ENCODE results near the gene ARPC5. TPM values are rescaled to one million over a fixed set of nuclear protein-coding genes. Genes with fewer than 3 reads are reported as not detected.

ARPC5 gene
- total and polyA plus RNA-seq, 2 donors from 2014 or later: 75.9 to 107 TPM

- Histone ChIP-seq H3K9me3 (ENCODE audit: control insufficient read depth in 2 of 3, insufficient read depth in 1 of 3, low read length in 3 of 3) (no peaks in the 10 kb centered on the region), H3K9ac (ENCODE audit: low read length in 3 of 3) (no peak overlapping the region), H3K27ac (ENCODE audit: low read depth in 2 of 2, low read length in 2 of 2) (no peak overlapping the region), H3K4me3 (ENCODE audit: low read length in 3 of 3) (no peak overlapping the region), H3K27me3 (ENCODE audit: control insufficient read depth, insufficient read depth, low read length) (no peaks in the 10 kb centered on the region), H3K36me3 (ENCODE audit: control insufficient read depth in 2 of 3, insufficient read depth in 3 of 3, low read length in 3 of 3) (no peaks in the 10 kb centered on the region), H3K4me1 (ENCODE audit: control insufficient read depth in 2 of 3, insufficient read depth in 2 of 3, low read depth in 1 of 3, low read length in 3 of 3) (peaks cover 0 to 4% (median 0%) of the 10 kb centered on the region in 3 donors)
- no peak for TF ChIP-seq CTCF (IDR thresholded peaks at IDR 0.05; ENCODE audit: borderline replicate concordance, extremely low read depth, insufficient read depth)
- intact Hi-C loops (cut with DNase I): no loop called here
- DNase-seq (peak in 1 of 5 donors; percentile 36), FAIRE-seq (no peak)
These were observed 37.8 kb downstream of the ARPC5 start for GRCh38 chr1:183597656-183598347.

GRCh38 chr1:183596500-183596899 is 39.1 kb downstream of the ARPC5 start:
- Histone ChIP-seq H3K27me3 (ENCODE audit: control insufficient read depth, insufficient read depth, low read length) (no peaks in the 10 kb centered on the region), H3K27ac (ENCODE audit: low read depth in 2 of 2, low read length in 2 of 2) (no peak overlapping the region), H3K36me3 (ENCODE audit: control insufficient read depth in 2 of 3, insufficient read depth in 3 of 3, low read length in 3 of 3) (no peaks in the 10 kb centered on the region), H3K4me1 (ENCODE audit: control insufficient read depth in 2 of 3, insufficient read depth in 2 of 3, low read depth in 1 of 3, low read length in 3 of 3) (peaks cover 0 to 4% (median 0%) of the 10 kb centered on the region in 3 donors), H3K4me3 (ENCODE audit: low read length in 3 of 3) (no peak overlapping the region), H3K9ac (ENCODE audit: low read length in 3 of 3) (no peak overlapping the region), H3K9me3 (ENCODE audit: control insufficient read depth in 2 of 3, insufficient read depth in 1 of 3, low read length in 3 of 3) (no peaks in the 10 kb centered on the region)
- intact Hi-C loops (cut with DNase I): no loop called here
- DNase-seq (no peak), FAIRE-seq (no peak)
- no peak for TF ChIP-seq CTCF (IDR thresholded peaks at IDR 0.05; ENCODE audit: borderline replicate concordance, extremely low read depth, insufficient read depth)

- no peak for DNase-seq
- Histone ChIP-seq H3K4me1 (ENCODE audit: control insufficient read depth in 2 of 3, insufficient read depth in 2 of 3, low read depth in 1 of 3, low read length in 3 of 3) (peaks cover 0 to 4% (median 0%) of the 10 kb centered on the region in 3 donors), H3K27me3 (ENCODE audit: control insufficient read depth, insufficient read depth, low read length) (no peaks in the 10 kb centered on the region), H3K27ac (ENCODE audit: low read depth in 2 of 2, low read length in 2 of 2) (no peak overlapping the region), H3K4me3 (ENCODE audit: low read length in 3 of 3) (no peak overlapping the region), H3K9ac (ENCODE audit: low read length in 3 of 3) (no peak overlapping the region), H3K9me3 (ENCODE audit: control insufficient read depth in 2 of 3, insufficient read depth in 1 of 3, low read length in 3 of 3) (no peaks in the 10 kb centered on the region), H3K36me3 (ENCODE audit: control insufficient read depth in 2 of 3, insufficient read depth in 3 of 3, low read length in 3 of 3) (no peaks in the 10 kb centered on the region)
- intact Hi-C loops (cut with DNase I): no loop called here
- no peak for FAIRE-seq
- no peak for TF ChIP-seq CTCF (IDR thresholded peaks at IDR 0.05; ENCODE audit: borderline replicate concordance, extremely low read depth, insufficient read depth)
These were observed 40.0 kb downstream of the ARPC5 start for GRCh38 chr1:183595537-183595936.
